ENCODE data around the gene SDCCAG8.

SDCCAG8 gene

DNA sequence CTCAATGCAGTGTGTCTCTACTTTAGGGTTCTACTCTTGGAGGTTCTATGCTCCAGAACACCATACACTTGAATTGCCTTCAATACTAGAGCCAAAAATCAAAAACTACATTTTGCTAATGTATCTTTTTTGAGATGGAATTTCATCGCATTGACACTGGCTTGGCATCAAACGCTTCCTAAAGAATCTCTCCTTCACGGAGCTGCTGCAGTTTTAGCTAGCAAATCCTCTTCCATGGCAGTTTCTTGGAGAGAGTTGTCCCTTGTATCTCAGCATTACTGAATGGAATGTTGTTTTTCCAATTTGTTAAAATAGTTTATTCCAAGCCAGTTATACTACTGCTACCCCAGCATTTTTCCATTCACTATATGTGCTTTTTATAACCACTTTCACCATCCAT lies 17.7 kb downstream of the SDCCAG8 start:
- no peak for DNase-seq (ENCODE audit: low read depth)
- no peak overlapping the region for H3K4me3 ChIP-seq (ENCODE audit: low read depth, low read length)

DNA sequence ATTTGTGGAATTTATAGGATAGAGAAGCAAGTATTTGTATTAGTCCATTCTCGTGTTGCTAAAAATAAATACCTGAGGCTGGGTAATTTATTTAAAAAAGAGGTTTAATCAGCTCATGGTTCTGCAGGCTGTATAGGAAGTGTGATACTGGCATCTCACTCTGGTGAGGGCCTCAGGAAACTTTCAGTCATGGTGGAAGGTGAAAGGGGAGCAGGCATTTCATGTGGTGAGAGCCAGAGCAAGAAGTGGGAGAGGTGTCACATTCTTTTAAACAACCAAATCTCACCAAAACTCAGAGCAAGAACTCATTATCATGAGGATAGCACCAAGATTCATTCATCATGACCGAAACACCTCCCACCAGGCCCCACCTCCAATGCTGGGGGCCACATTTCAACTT lies 18.1 kb downstream of the SDCCAG8 start:
- no peak overlapping the region for H3K4me3 ChIP-seq (ENCODE audit: low read depth, low read length)
- no peak for DNase-seq (ENCODE audit: low read depth)

GRCh38 chr1:243275316-243275715 lies 19.5 kb downstream of the SDCCAG8 start:
- H3K4me3 ChIP-seq (ENCODE audit: low read depth, low read length), result no peak overlapping the region

DNA sequence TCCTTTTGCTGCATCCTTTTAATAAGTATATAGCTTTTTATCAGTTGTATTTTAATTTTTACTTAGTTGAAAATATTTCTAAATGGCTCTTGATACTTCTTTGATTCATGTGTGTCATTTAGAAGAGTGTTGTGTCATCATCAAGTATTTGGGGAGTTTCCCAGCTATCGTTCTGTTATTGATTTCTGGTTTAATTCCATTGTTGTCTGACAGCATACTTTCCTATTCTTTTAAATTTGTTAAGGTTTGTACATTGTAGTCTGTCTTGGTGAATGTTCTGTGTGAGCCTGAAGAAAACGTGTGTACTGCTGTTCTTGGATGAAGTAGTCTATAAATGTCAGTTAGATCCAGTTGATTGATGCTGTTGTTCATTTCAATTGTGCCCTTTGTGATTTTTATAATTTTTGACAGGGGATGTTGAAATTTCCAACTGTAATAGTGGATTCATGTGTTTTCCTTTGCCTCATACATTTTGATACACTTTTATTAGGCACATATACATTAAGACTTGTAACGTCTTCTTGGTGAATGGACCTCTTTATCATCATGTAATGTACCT lies 24.8 kb downstream of the SDCCAG8 start:
- no peak overlapping the region for H3K4me3 ChIP-seq (ENCODE audit: low read depth, low read length)
- no peak for DNase-seq (ENCODE audit: low read depth)

More at GRCh38 chr1:243275316-243275715, 19.5 kb downstream of the SDCCAG8 start:
- no peak for DNase-seq (ENCODE audit: low read depth)

GRCh38 chr1:243281672-243282071 lies 25.8 kb downstream of the SDCCAG8 start:
- no peak for DNase-seq (ENCODE audit: low read depth)
- no peak overlapping the region for H3K4me3 ChIP-seq (ENCODE audit: low read depth, low read length)

GRCh38 chr1:243286409-243287122 lies 30.7 kb downstream of the SDCCAG8 start:
- DNase-seq (ENCODE audit: low read depth), result no peak
- H3K4me3 ChIP-seq (ENCODE audit: low read depth, low read length), result no peak overlapping the region

DNA sequence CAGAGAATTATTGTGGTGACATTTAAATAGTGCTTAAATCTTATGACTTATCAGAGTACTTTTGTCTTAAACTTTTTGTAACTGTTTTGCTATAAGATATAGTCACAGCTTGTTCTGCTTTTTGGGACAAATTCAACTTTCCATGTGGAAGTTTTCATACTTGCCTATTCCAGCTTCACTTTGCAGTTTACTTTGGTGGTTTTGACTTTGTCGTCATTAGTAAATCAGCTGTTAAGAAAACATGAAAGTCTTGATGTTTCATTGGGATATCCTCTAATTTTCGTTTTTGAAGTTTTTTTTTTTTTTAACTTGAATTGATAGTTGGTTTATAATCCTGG lies 31.3 kb downstream of the SDCCAG8 start:
- no peak for DNase-seq (ENCODE audit: low read depth)
- H3K4me3 ChIP-seq (ENCODE audit: low read depth, low read length), result no peak overlapping the region

DNA sequence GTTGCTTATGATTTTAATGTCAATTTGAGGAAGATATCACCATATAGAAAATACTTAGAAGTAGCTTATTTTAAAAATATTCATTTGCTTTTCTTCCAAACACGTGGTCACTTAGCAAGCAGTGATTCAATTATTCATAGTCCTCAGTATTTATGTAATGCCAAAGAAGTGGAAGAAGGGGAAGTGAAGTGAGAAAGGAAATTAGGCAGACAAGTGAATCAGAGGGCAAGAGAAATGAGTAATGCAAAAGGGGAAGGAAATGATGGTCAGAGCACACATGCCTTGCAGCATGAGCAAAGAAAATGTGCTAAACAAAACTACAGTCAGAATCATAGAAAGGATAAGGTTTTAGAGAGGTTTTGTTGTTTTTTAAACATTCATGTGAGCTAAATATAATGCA lies 31.8 kb downstream of the SDCCAG8 start:
- H3K4me3 ChIP-seq (ENCODE audit: low read depth, low read length), result no peak overlapping the region
- DNase-seq (ENCODE audit: low read depth), result peak; percentile 53

DNA sequence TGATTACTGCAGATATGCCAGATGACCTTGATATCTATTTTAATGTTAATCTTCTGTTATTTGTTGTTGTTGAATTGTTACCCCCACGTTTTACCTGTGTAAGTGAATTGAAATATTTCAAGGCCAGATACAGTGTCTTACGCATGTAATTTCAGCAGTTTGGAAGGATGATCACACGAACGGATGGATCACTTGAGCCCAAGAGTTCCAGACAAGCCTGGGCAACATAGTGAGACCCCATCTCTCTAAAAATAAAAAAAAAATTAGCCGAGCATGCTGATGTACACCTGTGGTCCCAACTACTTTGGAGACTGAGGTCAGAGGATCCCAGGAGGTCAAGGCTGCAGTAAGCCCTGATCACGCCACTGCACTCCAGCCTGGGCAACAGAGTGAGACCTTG lies 32.2 kb downstream of the SDCCAG8 start:
- no peak overlapping the region for H3K4me3 ChIP-seq (ENCODE audit: low read depth, low read length)
- DNase-seq (ENCODE audit: low read depth), result no peak

GRCh38 chr1:243291292-243291691 lies 35.5 kb downstream of the SDCCAG8 start:
- DNase-seq (ENCODE audit: low read depth), result no peak
- no peak overlapping the region for H3K4me3 ChIP-seq (ENCODE audit: low read depth, low read length)

- no peak for DNase-seq (ENCODE audit: low read depth)
- H3K4me3 ChIP-seq (ENCODE audit: low read depth, low read length), result no peak overlapping the region
Observed at GRCh38 chr1:243292117-243292516, 36.3 kb downstream of the SDCCAG8 start.

DNA sequence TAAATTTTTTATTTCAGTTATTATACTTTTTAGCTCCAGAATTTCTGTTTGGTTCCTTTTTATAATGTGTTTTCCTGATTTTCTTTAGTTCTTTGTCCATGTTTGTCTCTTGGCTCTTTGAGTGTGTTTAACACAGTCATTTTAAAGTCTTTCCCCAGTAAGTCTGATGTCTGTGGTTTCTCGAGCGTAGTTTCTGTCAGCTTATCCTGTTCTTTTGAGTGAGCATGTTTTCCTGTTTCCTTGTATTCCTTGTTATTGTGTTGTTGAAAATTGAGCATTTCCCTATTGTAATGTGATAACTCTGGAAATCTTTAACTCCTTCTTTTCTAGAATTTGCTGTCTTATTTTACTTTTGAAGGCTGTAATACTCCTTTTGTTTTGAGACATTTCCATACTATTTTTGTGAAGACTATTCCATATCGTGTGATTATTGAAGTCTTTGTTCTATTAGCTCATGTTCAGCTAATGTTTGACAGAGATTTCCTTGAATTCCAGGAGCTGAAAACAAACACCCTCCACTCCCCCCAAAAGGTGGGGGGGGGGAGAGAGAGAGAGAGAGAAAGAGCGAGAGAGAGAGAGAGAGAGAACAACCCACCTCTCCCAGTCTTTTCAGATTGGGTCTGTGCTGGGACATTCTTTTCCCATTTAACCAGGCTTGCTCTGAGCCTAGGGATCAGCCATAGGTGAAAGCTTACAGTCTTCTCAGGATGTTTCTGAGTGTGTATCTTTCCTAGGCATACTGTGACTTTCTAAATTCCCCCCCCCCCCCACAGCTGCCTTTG lies 38.3 kb downstream of the SDCCAG8 start:
- H3K4me3 ChIP-seq (ENCODE audit: low read depth, low read length), result no peak overlapping the region
- no peak for DNase-seq (ENCODE audit: low read depth)

DNA sequence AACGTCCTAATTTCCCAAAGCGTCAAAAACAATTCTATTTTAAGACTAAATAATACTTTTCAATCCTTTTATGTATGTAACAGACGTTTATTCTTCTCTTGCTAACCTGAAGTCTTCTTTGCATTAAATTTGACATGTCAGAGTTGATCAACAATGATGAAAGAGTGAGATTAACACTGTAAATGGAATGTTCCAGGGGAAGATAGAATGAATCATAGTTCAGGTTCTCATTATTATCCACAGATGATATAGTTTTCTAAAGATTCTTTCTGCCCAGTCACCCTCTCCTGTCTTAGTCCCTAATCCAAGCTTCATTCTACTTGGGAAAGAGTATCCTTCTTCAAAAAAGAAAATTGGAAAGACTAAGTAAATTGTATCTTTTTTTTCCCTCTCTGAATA lies 38.9 kb downstream of the SDCCAG8 start:
- no peak overlapping the region for H3K4me3 ChIP-seq (ENCODE audit: low read depth, low read length)
- DNase-seq (ENCODE audit: low read depth), result peak; percentile 58

- no peak for DNase-seq (ENCODE audit: low read depth)
Observed at GRCh38 chr1:243299069-243299468, 43.2 kb downstream of the SDCCAG8 start.

DNA sequence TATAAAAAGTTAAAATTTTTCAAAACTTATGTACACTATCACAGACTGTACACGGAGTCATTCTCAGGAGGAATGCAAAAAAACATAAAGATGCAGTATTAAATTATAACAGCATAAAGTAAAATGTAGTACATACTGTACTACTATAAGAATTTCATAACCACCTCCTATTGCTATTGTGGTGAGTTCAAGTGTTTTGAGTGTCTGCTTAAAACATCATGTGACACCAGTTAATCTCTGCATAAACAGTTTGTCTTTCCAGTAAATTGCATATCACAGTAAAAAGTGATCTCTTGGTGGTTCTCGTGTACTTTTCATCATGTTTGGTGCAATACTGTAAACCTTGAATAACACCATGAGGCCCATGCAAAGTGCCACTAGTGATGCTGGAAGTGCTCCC lies 45.2 kb downstream of the SDCCAG8 start:
- H3K4me3 ChIP-seq (ENCODE audit: low read depth, low read length), result no peak overlapping the region
- DNase-seq (ENCODE audit: low read depth), result no peak

More at GRCh38 chr1:243299069-243299468, 43.2 kb downstream of the SDCCAG8 start:
- H3K4me3 ChIP-seq (ENCODE audit: low read depth, low read length), result no peak overlapping the region

GRCh38 chr1:243311809-243312208 lies 56.0 kb downstream of the SDCCAG8 start:
- DNase-seq (ENCODE audit: low read depth), result no peak

GRCh38 chr1:243312952-243313634 lies 57.3 kb downstream of the SDCCAG8 start:
- no peak for DNase-seq (ENCODE audit: low read depth)
- no peak overlapping the region for H3K4me3 ChIP-seq (ENCODE audit: low read depth, low read length)

More at GRCh38 chr1:243311809-243312208, 56.0 kb downstream of the SDCCAG8 start:
- no peak overlapping the region for H3K4me3 ChIP-seq (ENCODE audit: low read depth, low read length)

- no peak for DNase-seq (ENCODE audit: low read depth)
- no peak overlapping the region for H3K4me3 ChIP-seq (ENCODE audit: low read depth, low read length)
Observed at GRCh38 chr1:243313635-243314536, 58.0 kb downstream of the SDCCAG8 start.

DNA sequence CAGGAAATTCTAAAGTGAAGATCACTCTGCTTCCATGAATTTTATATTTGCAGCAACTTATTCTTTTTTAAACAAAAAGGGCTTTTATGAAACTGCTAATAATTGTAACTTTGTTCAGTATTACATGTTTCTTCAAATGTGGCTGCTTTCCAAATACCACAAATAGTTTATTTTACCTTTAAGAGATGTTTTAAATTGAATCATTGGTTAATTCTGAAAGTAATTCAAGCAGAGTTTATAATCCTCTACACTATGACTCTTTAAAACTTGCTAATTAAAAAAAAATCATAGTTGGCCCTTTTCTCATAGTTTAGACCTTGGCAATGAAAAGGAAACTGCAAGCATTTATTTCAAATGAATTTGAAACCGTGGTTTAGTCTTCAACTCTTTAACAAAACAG lies 59.6 kb downstream of the SDCCAG8 start:
- no peak overlapping the region for H3K4me3 ChIP-seq (ENCODE audit: low read depth, low read length)
- DNase-seq (ENCODE audit: low read depth), result no peak

Measured in skeletal muscle cell (primary cell).